K562 (cell line): ENCODE measurements around the gene ANXA4. TPM values are rescaled to one million over a fixed set of nuclear protein-coding genes. Genes with fewer than 3 reads are reported as not detected.
A peak's percentile ranks its signal among the peaks of the same experiment; 100 is the strongest.

Experiments used
- ATAC-seq: fragments of 200-7000 bp; cut with Tn5 transposase; 3 replicates; pipeline ENCODE4 v1.9.1; 2020; ENCODE audit warnings: moderate library complexity
- BruUV-seq: library from RNA; stranded (reverse); fragments of 400-500 nt; replicated peaks from 2 replicates; lab custom pipeline; 2021; lab: Mats Ljungman, UMichigan
- CTCF ChIA-PET: fragments of 300-600 bp; formaldehyde crosslinking; extraction: SDS; loops from one replicate; lab custom pipeline; 2021; ENCODE audit warnings: low intra/inter-chr PET ratio; lab: Yijun Ruan, JAX
- POLR2A ChIA-PET: fragments of 300-600, 350-650 bp; sonication (Branson Sonifier 250); formaldehyde crosslinking; extraction: SDS; loops from one replicate; lab custom pipeline; 2021; ENCODE audit warnings: antibody characterized with exemption, inconsistent platforms; lab: Yijun Ruan, JAX
- DNase-seq, 4 experiments: peaks; one replicate each; pipeline versions ENCODE4 v3.0.0 to v3.0.0-alpha.2; 2011 to 2018; ENCODE audit warnings: low spot score in 3 of 4, mixed read lengths in 3 of 4; ENCODE audit errors: extremely low read depth in 1 of 4
- FAIRE-seq: peaks from 2 replicates; lab custom pipeline; 2011; peaks lifted over from hg19 to GRCh38; lab: Jason Lieb, UNC
- H2AFZ ChIP-seq: 2 replicates; pipeline ENCODE4 v1.6.0; 2011; ENCODE audit warnings: low read depth, low read length, control low read depth, inconsistent platforms
- H3K27ac ChIP-seq: fragments of 200-600 bp; 3 replicates; pipeline ENCODE4 v1.8.0; 2011; ENCODE audit warnings: low read depth, mild to moderate bottlenecking, control low read depth, inconsistent platforms, low read length, moderate library complexity, mixed read lengths; ENCODE audit errors: extremely low read depth
- H3K27me3 ChIP-seq, 2 experiments: fragments of 300-600 bp in 1 of 2; 2 replicates in 1 of 2; 3 replicates in 1 of 2; pipeline versions ENCODE4 v1.6.0 to v1.8.0; 2011; ENCODE audit warnings: inconsistent platforms in 2 of 2, low read length in 2 of 2, mild to moderate bottlenecking in 1 of 2, mixed read lengths in 1 of 2, moderate library complexity in 1 of 2; ENCODE audit not compliant: control insufficient read depth in 2 of 2, insufficient read depth in 2 of 2
- H3K36me3 ChIP-seq: fragments of 300-600 bp; 3 replicates; pipeline ENCODE4 v1.8.0; 2011; ENCODE audit warnings: mild to moderate bottlenecking, low read length, inconsistent platforms; ENCODE audit not compliant: control insufficient read depth, insufficient read depth
- H3K4me1 ChIP-seq, 2 experiments: fragments of 200-600 bp in 1 of 2; replicated peaks in 1 of 2; 2 replicates in 1 of 2; 3 replicates in 1 of 2; pipeline versions ENCODE4 v1.5.1 to v1.8.0; 2011; ENCODE audit warnings: inconsistent platforms in 2 of 2, low read length in 2 of 2, mild to moderate bottlenecking in 1 of 2, mixed read lengths in 1 of 2, moderate library complexity in 1 of 2; ENCODE audit not compliant: control insufficient read depth in 2 of 2, insufficient read depth in 2 of 2
- H3K4me2 ChIP-seq: 2 replicates; pipeline ENCODE4 v1.6.1; 2011; ENCODE audit warnings: low read length, control low read depth, inconsistent platforms, mixed read lengths; ENCODE audit not compliant: insufficient read depth
- H3K4me3 ChIP-seq: fragments of 200-600 bp; sonication (generic), shearing (Covaris generic); 2 replicates; pipeline ENCODE4 v1.5.1; 2016; ENCODE audit warnings: control low read depth, inconsistent platforms
- H3K79me2 ChIP-seq: fragments of 200-600 bp; 3 replicates; pipeline ENCODE4 v1.8.0; 2011; ENCODE audit warnings: low read length, inconsistent platforms; ENCODE audit not compliant: control insufficient read depth, insufficient read depth
- H3K9ac ChIP-seq, 2 experiments: 2 replicates each; pipeline versions ENCODE4 v1.6.0 to v1.6.1; 2011; ENCODE audit warnings: low read depth in 2 of 2, low read length in 2 of 2, control low read depth in 1 of 2, inconsistent platforms in 1 of 2, mild to moderate bottlenecking in 1 of 2, mixed read lengths in 1 of 2; ENCODE audit not compliant: insufficient read depth in 1 of 2
- H3K9me1 ChIP-seq: one replicate; pipeline ENCODE4 v1.6.0; 2011; ENCODE audit warnings: inconsistent platforms, mild to moderate bottlenecking, low read length, moderate library complexity; ENCODE audit not compliant: control insufficient read depth, insufficient read depth
- H3K9me3 ChIP-seq: replicated peaks from 2 replicates; pipeline ENCODE4 v1.5.1; 2011; ENCODE audit warnings: low read depth, low read length, inconsistent platforms; ENCODE audit not compliant: control insufficient read depth, insufficient read depth
- H4K20me1 ChIP-seq: replicated peaks from 2 replicates; pipeline ENCODE4 v1.6.1; 2011; ENCODE audit warnings: low read length, inconsistent platforms, mixed read lengths; ENCODE audit not compliant: control insufficient read depth, insufficient read depth
- ARNT ChIP-seq, 2 experiments: fragments of 450-650 bp; IDR thresholded peaks; 2 replicates each; pipeline ENCODE4 v1.6.1; 2016; ENCODE audit warnings: mild to moderate bottlenecking in 1 of 2
- CXXC5 ChIP-seq: fragments of 250-450 bp; sonication (Bioruptor Pico); IDR thresholded peaks from 2 replicates; pipeline ENCODE4 v1.8.0; 2022; ENCODE audit warnings: inconsistent platforms, mild to moderate bottlenecking, moderate library complexity
- HDAC6 ChIP-seq: IDR thresholded peaks from 2 replicates; pipeline ENCODE4 v1.6.1; 2012; ENCODE audit warnings: low read depth, mild to moderate bottlenecking, control low read depth, inconsistent platforms, low read length, moderate library complexity
- HDAC8 ChIP-seq: fragments of 450-650 bp; IDR thresholded peaks from 2 replicates; pipeline ENCODE4 v1.6.1; 2016; ENCODE audit warnings: mild to moderate bottlenecking, missing genetic modification characterization, moderate library complexity, missing compliant biosample characterization
- HMGN3 ChIP-seq: IDR thresholded peaks from 2 replicates; pipeline ENCODE4 v1.6.1; 2011; ENCODE audit warnings: borderline replicate concordance, low read depth, mild to moderate bottlenecking, mixed read lengths, low read length; ENCODE audit not compliant: insufficient read length; ENCODE audit errors: extremely low read depth
- KDM1A ChIP-seq, 2 experiments: fragments of 450-650 bp; IDR thresholded peaks; 2 replicates each; pipeline ENCODE4 v1.6.1; 2016; ENCODE audit warnings: mild to moderate bottlenecking in 2 of 2
- PURB ChIP-seq: sonication (generic); formaldehyde crosslinking; IDR thresholded peaks from 2 replicates; pipeline ENCODE4 v1.9.0; 2021; ENCODE audit warnings: low read depth, mild to moderate bottlenecking, missing genetic modification reagents
- RBBP5 ChIP-seq: fragments of 200-600 bp; sonication (generic); IDR thresholded peaks from 2 replicates; pipeline ENCODE4 v1.6.1; 2012; ENCODE audit warnings: borderline replicate concordance, mild to moderate bottlenecking, low read length, control low read depth, inconsistent platforms; ENCODE audit not compliant: insufficient read depth, poor library complexity, severe bottlenecking
- SMAD1 ChIP-seq: fragments of 150-350 bp; IDR thresholded peaks from 2 replicates; pipeline ENCODE4 v1.6.1; 2014; ENCODE audit warnings: low read length, low read depth; ENCODE audit not compliant: partially characterized antibody
- SMARCE1 ChIP-seq: fragments of 450-650 bp; IDR thresholded peaks from 2 replicates; pipeline ENCODE4 v1.7.1; 2016; ENCODE audit warnings: mild to moderate bottlenecking
- STAG1 ChIP-seq: sonication (generic); formaldehyde crosslinking; IDR thresholded peaks from 2 replicates; pipeline ENCODE4 v1.5.0; 2020; ENCODE audit warnings: missing genetic modification reagents, borderline replicate concordance
- THRAP3 ChIP-seq: fragments of 450-650 bp; IDR thresholded peaks from 2 replicates; pipeline ENCODE4 v1.6.1; 2016; ENCODE audit warnings: mild to moderate bottlenecking, inconsistent platforms, borderline replicate concordance
- ZBTB17 ChIP-seq: fragments of 450-650 bp; formaldehyde crosslinking; IDR thresholded peaks from 2 replicates; pipeline ENCODE4 v1.4.0; 2020; ENCODE audit warnings: mild to moderate bottlenecking
- ZNF324 ChIP-seq: fragments of 250-450 bp; sonication (Bioruptor Pico); IDR thresholded peaks from 2 replicates; pipeline ENCODE4 v1.4.0; 2020; ENCODE audit warnings: mild to moderate bottlenecking
- WGBS: fragments of 100-300 bp; shearing (Covaris generic); methylation state at CpG from one replicate; pipeline ENCODE4 v1.1.6; 2016; ENCODE audit warnings: low coverage, mixed read lengths; ENCODE audit not compliant: insufficient coverage; ENCODE audit errors: missing lambda C conversion rate; 5-methylcytosine and 5-hydroxymethylcytosine counted together
- in situ Hi-C: fragments of 300-500 bp; cut with MboI; formaldehyde crosslinking; loops from 4 replicates; pipeline ENCODE4 v1.15.0; 2018; ENCODE audit warnings: inconsistent platforms, mixed read lengths
- intact Hi-C: fragments of 100-400 bp; cut with micrococcal nuclease; formaldehyde crosslinking; loops from 2 replicates; pipeline ENCODE4 v1.14.2; 2022
- polyA plus RNA-seq, 8 experiments: library from polyadenylated mRNA; depleted of rRNA in 4 of 8; stranded (reverse) in 5 of 8; unstranded in 3 of 8; fragments of >200 nt; fragmentation: Nextera tagmentation in 2 of 8; fragmentation: Illumina TruSeq in 1 of 8; extraction: Ambion mirVana in 2 of 8; extraction: Trizol in 1 of 8; gene quantifications; 2 replicates each; pipeline versions ENCODE4 v1.2.1 to v1.2.3, GENCODE V29; 2011 to 2014; ENCODE audit warnings: inconsistent platforms in 1 of 8, missing spikeins in 1 of 8
- total RNA-seq, 7 experiments: library from RNA; depleted of rRNA in 6 of 7; stranded (reverse); fragments of >200 nt in 6 of 7; fragmentation: Illumina TruSeq in 2 of 7; extraction: Trizol in 2 of 7; gene quantifications; 2 replicates each; pipeline versions ENCODE4 v1.2.1 to v1.2.3, GENCODE V29; 2011 to 2021; ENCODE audit warnings: low replicate concordance in 1 of 7
- TF ChIP-seq, protein P1 (sequence below): fragments of 450-650 bp; IDR thresholded peaks from 2 replicates; pipeline ENCODE4 v1.6.1; 2017; ENCODE audit warnings: mild to moderate bottlenecking, moderate library complexity
- TF ChIP-seq, protein P2 (sequence below): fragments of 450-650 bp; formaldehyde crosslinking; IDR thresholded peaks from 2 replicates; pipeline ENCODE4 v1.4.0; 2020; ENCODE audit warnings: mild to moderate bottlenecking, moderate library complexity
- TF ChIP-seq, protein P3 (sequence below), 2 experiments: fragments of 450-650 bp in 1 of 2; sonication (generic) in 1 of 2; formaldehyde crosslinking in 1 of 2; IDR thresholded peaks in 1 of 2; conservative IDR thresholded peaks in 1 of 2; 2 replicates each; pipeline versions ENCODE4 v1.6.1 to v1.8.1; 2016 to 2023; ENCODE audit warnings: mild to moderate bottlenecking in 2 of 2, moderate library complexity in 2 of 2, inconsistent platforms in 1 of 2, missing genetic modification reagents in 1 of 2

ANXA4 gene
- total and polyA plus RNA-seq, 9 of the 15 experiments (the other 6 are each of a cell fraction or from before 2014, with no cell fraction given), result 3.4 to 13.6 (median 11.6) TPM

DNA sequence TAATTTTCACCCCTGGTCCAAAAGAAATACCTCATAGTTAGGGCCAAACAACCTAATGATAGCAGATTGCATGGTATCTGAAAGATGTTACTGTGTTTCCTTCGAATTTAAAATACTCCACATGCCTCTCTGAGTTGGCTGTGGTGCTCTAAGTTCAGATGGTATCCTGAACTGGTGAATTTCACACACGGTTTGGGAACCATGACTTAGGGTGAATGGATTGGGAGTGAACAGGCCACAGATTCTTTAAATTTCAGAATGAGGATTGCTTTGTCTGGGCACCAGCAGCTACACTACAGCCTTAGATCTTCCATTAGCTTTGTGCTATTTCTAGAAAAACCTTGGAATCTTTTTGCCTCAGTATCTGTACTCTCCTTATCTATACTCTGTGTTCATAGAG is 93.7 kb downstream of the ANXA4 start:
- Histone ChIP-seq H3K27ac (no peak overlapping the region), H3K4me1 (peaks cover 5 to 10% of the 10 kb centered on the region in 2 experiments; a peak in 4 of 5 replicates), H3K4me2 (no peak overlapping the region), H2AFZ (no peak overlapping the region), H3K79me2 (peaks cover 66% of the 10 kb centered on the region), H3K4me3 (no peak overlapping the region), H3K9ac (no peak overlapping the region), H3K27me3 (no peaks in the 10 kb centered on the region), H3K9me1 (no peaks in the 10 kb centered on the region), H3K9me3 (no peaks in the 10 kb centered on the region), H4K20me1 (no peaks in the 10 kb centered on the region), H3K36me3 (peaks cover 45% of the 10 kb centered on the region)
- peak; percentile 12; the same call in 1 of the 3 replicates for ATAC-seq
- ChIA-PET CTCF (no interaction called here), POLR2A (interaction anchor here (0.7 to 1.6 kb wide), 2 partner anchors 12 to 83 kb away, joined by 3 to 7 read pairs; no protein-coding TSS in a partner anchor)
- no TSS peak for BruUV-seq
- TF ChIP-seq, protein P1, sequence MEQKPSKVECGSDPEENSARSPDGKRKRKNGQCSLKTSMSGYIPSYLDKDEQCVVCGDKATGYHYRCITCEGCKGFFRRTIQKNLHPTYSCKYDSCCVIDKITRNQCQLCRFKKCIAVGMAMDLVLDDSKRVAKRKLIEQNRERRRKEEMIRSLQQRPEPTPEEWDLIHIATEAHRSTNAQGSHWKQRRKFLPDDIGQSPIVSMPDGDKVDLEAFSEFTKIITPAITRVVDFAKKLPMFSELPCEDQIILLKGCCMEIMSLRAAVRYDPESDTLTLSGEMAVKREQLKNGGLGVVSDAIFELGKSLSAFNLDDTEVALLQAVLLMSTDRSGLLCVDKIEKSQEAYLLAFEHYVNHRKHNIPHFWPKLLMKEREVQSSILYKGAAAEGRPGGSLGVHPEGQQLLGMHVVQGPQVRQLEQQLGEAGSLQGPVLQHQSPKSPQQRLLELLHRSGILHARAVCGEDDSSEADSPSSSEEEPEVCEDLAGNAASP, result no peak
- TF ChIP-seq SMAD1 (no peak), THRAP3 (no peak), CXXC5 (CRISPR knock-in tag) (no peak), SMARCE1 (no peak), ZNF324 (CRISPR knock-in tag) (no peak), ZBTB17 (CRISPR knock-in tag) (no peak), RBBP5 (no peak), HMGN3 (no peak), HDAC6 (no peak), HDAC8 (no peak), PURB (CRISPR knock-in tag) (no peak), ARNT (IDR thresholded peaks at IDR 0.05) (no peak), KDM1A (IDR thresholded peaks at IDR 0.05) (no peak), STAG1 (CRISPR knock-in tag) (no peak)
- TF ChIP-seq, protein P2, sequence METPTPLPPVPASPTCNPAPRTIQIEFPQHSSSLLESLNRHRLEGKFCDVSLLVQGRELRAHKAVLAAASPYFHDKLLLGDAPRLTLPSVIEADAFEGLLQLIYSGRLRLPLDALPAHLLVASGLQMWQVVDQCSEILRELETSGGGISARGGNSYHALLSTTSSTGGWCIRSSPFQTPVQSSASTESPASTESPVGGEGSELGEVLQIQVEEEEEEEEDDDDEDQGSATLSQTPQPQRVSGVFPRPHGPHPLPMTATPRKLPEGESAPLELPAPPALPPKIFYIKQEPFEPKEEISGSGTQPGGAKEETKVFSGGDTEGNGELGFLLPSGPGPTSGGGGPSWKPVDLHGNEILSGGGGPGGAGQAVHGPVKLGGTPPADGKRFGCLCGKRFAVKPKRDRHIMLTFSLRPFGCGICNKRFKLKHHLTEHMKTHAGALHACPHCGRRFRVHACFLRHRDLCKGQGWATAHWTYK, result no peak
- TF ChIP-seq, protein P3, sequence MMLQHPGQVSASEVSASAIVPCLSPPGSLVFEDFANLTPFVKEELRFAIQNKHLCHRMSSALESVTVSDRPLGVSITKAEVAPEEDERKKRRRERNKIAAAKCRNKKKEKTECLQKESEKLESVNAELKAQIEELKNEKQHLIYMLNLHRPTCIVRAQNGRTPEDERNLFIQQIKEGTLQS (IDR thresholded peaks at IDR 0.05), result no peak
- TF ChIP-seq, protein P3 (CRISPR knock-in tag; conservative IDR thresholded peaks at IDR 0.05), result no peak
- in situ Hi-C loops, result no loop called here
- intact Hi-C loops, result no loop called here
- no peak for DNase-seq
- FAIRE-seq, result no peak
- 43% methylated on average over 2 of the region's 2 CpGs for WGBS
